GM12801 (cell line): ENCODE measurements around the gene KRT71.

ENCODE experiments used
- TF ChIP-seq, protein P1 (sequence below): IDR thresholded peaks from one replicate; pipeline ENCODE4 v1.5.1; 2011; ENCODE audit warnings: control low read depth; ENCODE audit not compliant: insufficient read length; ENCODE audit errors: extremely low read depth

The KRT71 gene

DNA sequence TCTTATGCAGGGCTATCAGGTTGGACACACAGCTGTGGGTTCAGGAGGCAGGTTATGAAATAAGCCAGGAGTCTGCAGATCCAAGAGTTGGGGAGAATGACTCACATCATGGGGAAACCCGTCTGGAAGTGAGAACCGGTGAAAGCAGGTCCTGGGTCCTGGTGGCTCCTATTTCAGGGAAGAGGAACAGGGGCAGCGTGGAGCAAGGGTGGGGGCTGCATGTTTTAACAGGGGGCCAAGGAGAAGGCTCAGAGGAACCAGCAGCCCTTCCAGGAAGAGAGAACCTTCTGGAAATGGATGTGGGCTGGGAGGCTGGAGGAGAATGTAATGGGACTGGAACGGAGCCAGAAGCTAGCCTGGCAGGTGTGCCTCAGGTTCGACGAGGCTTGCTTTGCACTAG, 28.5 kb upstream of the KRT71 start:
- TF ChIP-seq, protein P1, sequence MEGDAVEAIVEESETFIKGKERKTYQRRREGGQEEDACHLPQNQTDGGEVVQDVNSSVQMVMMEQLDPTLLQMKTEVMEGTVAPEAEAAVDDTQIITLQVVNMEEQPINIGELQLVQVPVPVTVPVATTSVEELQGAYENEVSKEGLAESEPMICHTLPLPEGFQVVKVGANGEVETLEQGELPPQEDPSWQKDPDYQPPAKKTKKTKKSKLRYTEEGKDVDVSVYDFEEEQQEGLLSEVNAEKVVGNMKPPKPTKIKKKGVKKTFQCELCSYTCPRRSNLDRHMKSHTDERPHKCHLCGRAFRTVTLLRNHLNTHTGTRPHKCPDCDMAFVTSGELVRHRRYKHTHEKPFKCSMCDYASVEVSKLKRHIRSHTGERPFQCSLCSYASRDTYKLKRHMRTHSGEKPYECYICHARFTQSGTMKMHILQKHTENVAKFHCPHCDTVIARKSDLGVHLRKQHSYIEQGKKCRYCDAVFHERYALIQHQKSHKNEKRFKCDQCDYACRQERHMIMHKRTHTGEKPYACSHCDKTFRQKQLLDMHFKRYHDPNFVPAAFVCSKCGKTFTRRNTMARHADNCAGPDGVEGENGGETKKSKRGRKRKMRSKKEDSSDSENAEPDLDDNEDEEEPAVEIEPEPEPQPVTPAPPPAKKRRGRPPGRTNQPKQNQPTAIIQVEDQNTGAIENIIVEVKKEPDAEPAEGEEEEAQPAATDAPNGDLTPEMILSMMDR, result no peak

DNA sequence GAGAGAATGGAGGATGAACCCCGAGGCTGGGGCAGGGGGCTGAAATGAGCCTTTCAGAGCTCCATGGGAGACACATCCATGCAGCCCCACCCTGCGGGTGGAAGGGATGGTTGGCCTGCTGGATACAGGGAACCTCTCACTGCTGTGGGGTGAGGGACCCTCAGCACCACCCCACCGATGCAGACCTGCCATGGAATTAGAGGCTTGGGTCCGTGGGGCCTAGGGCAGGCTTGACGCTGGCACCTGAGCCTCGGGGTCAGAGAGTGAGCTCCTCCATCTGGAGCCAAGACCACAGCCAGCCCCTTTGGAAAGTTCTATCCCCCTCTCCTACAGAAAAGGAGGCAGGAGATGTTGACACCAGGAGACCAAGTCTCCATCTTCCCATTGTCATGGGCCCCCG, 28.1 kb upstream of the KRT71 start:
- TF ChIP-seq, protein P1, result no peak

DNA sequence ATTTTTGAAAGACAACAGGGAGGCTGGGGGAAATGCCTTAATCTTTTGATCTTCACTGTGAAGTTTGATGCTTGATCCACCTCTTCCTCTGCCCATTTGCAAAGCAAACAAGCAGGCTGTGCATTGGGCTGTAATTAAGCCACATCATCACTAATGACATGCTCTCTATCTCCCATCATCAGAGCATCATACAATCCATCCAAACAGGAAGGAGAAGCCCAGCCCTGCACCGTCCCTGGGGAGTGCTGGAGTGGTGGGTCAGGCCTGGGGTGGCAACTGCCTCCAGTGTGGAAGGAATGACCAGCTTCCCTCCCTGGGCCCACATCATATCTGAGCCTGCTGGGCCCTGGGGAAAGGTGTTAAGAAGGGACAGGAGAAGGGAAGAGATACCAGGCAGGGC, 27.6 kb upstream of the KRT71 start:
- TF ChIP-seq, protein P1, result no peak

DNA sequence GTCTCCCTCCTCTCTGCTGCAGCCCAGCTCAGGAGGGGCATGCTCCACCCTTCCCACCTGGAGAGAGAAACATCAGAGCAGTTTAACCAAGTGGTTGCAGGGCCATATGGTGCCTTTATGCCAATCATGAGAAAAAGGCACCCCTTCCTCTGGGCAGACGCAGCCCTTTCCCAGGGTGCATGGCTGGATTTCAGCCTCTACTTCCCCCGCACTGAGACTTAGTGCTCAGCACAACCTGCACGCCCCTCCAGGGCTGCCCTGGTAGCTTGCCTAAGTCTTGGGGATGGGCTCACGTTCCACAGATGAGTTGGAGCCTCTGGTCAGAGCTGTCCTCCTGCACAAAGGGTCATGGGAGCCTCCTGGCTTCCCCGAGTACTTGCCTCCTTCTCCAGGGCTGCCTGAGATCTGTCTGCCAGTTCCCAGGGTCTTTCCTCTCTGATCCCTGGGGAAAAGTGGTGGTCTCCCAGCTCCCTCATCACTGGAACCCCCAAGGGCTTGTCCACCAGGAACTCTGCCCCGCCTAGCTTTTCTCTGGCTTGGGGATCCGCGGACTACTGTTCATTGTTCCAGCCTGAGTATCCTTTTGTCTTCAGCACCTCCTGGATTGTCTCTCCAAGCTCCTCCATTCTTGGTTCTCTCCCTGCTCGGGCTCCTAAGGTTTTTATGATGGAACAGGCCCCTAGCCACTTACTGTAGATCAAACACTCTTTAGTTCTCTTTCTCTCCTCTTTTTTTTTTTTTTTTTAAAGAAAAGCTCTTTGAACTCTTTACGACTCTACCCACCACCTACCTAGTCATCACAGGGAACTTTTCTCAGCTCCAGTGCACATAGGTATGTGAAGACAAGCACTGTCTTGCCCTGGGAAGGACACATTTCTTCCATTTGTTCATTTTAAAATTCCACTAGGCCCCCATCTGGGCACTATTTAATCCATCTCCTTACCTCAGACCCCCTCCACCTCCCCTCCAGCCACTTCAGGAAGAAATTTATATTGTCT, 26.8 kb upstream of the KRT71 start:
- TF ChIP-seq, protein P1, result no peak

DNA sequence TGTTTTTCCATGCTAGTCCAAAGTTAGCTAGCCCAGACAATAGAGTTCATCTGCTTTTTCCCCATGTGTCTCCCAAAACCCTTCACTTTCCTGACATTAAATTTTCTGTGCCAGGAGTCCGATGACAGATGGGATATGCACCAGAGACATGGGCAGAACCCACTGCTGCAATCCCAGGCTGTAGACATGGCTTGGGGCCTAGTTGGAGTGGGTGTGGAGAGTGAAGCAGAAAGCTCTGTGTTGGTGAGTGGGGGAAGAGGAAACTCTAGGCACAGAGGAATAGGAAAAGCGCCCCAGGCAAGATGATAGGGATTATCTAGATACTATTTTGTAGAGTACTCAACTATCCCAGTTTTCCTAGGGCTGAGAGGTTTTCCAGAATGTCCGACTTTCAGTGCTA, 25.5 kb upstream of the KRT71 start:
- TF ChIP-seq, protein P1, result no peak

DNA sequence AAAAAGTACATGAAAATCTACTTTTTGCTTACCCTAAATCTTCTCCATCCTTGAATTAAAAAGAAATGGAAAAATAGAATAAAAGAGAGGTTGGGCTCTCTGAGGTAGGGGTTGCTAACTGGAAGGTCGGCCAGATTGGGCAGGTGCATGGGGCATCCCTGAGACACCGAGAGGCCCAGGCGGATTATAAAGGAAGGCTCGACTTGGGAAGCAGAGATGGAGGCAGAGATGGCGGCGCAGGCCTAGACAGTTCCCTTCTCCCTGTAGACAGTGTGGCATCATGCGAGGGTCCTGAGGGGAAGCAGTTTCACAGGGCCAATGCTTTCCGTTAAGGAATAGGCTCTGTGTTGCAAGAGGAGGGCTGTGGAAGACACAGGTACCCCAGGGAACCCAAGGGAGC, 24.4 kb upstream of the KRT71 start:
- TF ChIP-seq, protein P1, result no peak

DNA sequence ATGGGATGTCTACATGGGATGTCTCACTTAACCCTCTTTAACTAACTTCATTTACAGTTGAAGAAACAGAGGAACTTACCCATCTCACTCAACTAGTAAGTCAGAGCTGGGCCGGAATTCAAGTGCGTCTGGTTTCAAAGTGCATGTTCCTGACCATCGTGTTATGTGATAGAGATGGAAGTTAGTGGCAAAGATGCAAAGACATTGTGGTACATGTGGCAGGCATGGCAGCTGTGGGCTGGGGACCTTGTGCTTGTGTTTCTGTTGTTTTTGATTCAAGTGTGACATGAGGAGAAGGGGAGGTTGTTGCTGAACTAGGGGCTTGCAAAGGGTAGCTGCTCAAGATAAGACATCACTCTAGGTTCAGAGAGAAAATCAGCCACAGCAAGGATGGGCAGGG, 23.0 kb upstream of the KRT71 start:
- TF ChIP-seq, protein P1, result no peak
